ENCODE measurements around the gene FRMD4A.

- TF ChIP-seq MAX (IDR thresholded peaks at IDR 0.05) (no peak), NFIC (IDR thresholded peaks at IDR 0.05) (no peak), REST (IDR thresholded peaks at IDR 0.05; ENCODE audit: low read depth) (no peak), YY1 (IDR thresholded peaks at IDR 0.05; ENCODE audit: low read depth) (no peak), TAF1 (IDR thresholded peaks at IDR 0.05; ENCODE audit: low read depth) (no peak), TEAD4 (IDR thresholded peaks at IDR 0.05) (no peak)
Observed at GRCh38 chr10:13983035-13983434, 347.7 kb downstream of the FRMD4A start.

All from Ishikawa (cell line).